H1 (cell line): ENCODE data around the gene TNS3. TPM values are rescaled to one million over a fixed set of nuclear protein-coding genes. Genes with fewer than 3 reads are reported as not detected.

Experiments
- CTCF ChIA-PET: fragments of 300-600 bp; sonication (Branson Sonifier 250); formaldehyde crosslinking; loops from one replicate; lab custom pipeline; 2021; ENCODE audit not compliant: partially characterized antibody; lab: Charles Lee
- POLR2A ChIA-PET: fragments of 300-600 bp; sonication (Branson Sonifier 250); formaldehyde crosslinking; loops from one replicate; lab custom pipeline; 2021; ENCODE audit warnings: inconsistent platforms; ENCODE audit not compliant: partially characterized antibody; lab: Charles Lee
- DNase-seq, 2 experiments: peaks; one replicate each; pipeline versions ENCODE4 v3.0.0 to v3.0.0-alpha.2; 2010 to 2022; ENCODE audit warnings: low spot score in 2 of 2, low read depth in 1 of 2, mixed read lengths in 1 of 2
- FAIRE-seq: peaks from 2 replicates; lab custom pipeline; 2011; peaks lifted over from hg19 to GRCh38; lab: Jason Lieb, UNC
- H2AFZ ChIP-seq: 2 replicates; pipeline ENCODE4 v1.8.1; 2012; ENCODE audit warnings: low read length, inconsistent platforms
- H2AK5ac ChIP-seq: 2 replicates; pipeline ENCODE4 v1.6.1; 2013; ENCODE audit warnings: low read depth, low read length
- H2BK120ac ChIP-seq: replicated peaks from 2 replicates; pipeline ENCODE3; 2013; ENCODE audit warnings: low read depth, low read length, inconsistent platforms
- H2BK12ac ChIP-seq: 2 replicates; pipeline ENCODE4 v1.6.1; 2013; ENCODE audit warnings: low read depth, low read length
- H2BK15ac ChIP-seq: 2 replicates; pipeline ENCODE4 v1.6.1; 2013; ENCODE audit warnings: low read length
- H2BK20ac ChIP-seq: 2 replicates; pipeline ENCODE4 v1.6.1; 2013; ENCODE audit warnings: low read length
- H2BK5ac ChIP-seq: 2 replicates; pipeline ENCODE4 v1.6.1; 2013; ENCODE audit warnings: low read depth, low read length
- H3K14ac ChIP-seq: 2 replicates; pipeline ENCODE4 v1.6.1; 2013; ENCODE audit warnings: inconsistent platforms; ENCODE audit not compliant: insufficient read length
- H3K18ac ChIP-seq: 2 replicates; pipeline ENCODE4 v1.6.1; 2013; ENCODE audit warnings: low read length; ENCODE audit errors: extremely low read depth
- H3K23ac ChIP-seq: 2 replicates; pipeline ENCODE4 v1.6.1; 2013; ENCODE audit warnings: inconsistent platforms; ENCODE audit not compliant: insufficient read length
- H3K23me2 ChIP-seq: 2 replicates; pipeline ENCODE4 v1.6.1; 2013; ENCODE audit warnings: low read depth, low read length
- H3K27ac ChIP-seq: 2 replicates; pipeline ENCODE4 v1.6.1; 2011; ENCODE audit warnings: low read depth, low read length, inconsistent platforms
- H3K27me3 ChIP-seq, 4 experiments: replicated peaks in 1 of 4; 1 replicate in 1 of 4; 2 replicates in 3 of 4; pipeline versions ENCODE4 v1.6.1 to v1.8.1; 2011 to 2013; ENCODE audit warnings: low read length in 3 of 4, mild to moderate bottlenecking in 3 of 4, inconsistent platforms in 2 of 4, mixed read lengths in 2 of 4, moderate library complexity in 1 of 4; ENCODE audit not compliant: control insufficient read depth in 3 of 4, insufficient read depth in 3 of 4; ENCODE audit errors: extremely low read depth in 1 of 4
- H3K36me3 ChIP-seq, 4 experiments: 2 replicates each; pipeline versions ENCODE4 v1.6.1 to v1.8.1; 2011 to 2013; ENCODE audit warnings: mild to moderate bottlenecking in 4 of 4, low read length in 3 of 4, moderate library complexity in 2 of 4, control low read depth in 1 of 4, inconsistent platforms in 1 of 4; ENCODE audit not compliant: insufficient read depth in 4 of 4, control insufficient read depth in 2 of 4
- H3K4ac ChIP-seq: replicated peaks from 2 replicates; pipeline ENCODE3; 2013; ENCODE audit warnings: low read length, low read depth, mixed read lengths, inconsistent platforms; ENCODE audit not compliant: insufficient read length
- H3K4me1 ChIP-seq, 4 experiments: replicated peaks in 1 of 4; 1 replicate in 1 of 4; 2 replicates in 3 of 4; pipeline versions ENCODE4 v1.6.1 to v1.8.1; 2011 to 2013; ENCODE audit warnings: low read length in 3 of 4, inconsistent platforms in 2 of 4, mixed read lengths in 1 of 4; ENCODE audit not compliant: insufficient read depth in 4 of 4, control insufficient read depth in 3 of 4
- H3K4me2 ChIP-seq, 2 experiments: 2 replicates each; pipeline versions ENCODE4 v1.6.1 to v1.8.1; 2011 to 2013; ENCODE audit warnings: low read depth in 2 of 2, low read length in 2 of 2, control low read depth in 1 of 2, inconsistent platforms in 1 of 2, mild to moderate bottlenecking in 1 of 2; ENCODE audit not compliant: insufficient read depth in 1 of 2
- H3K4me3 ChIP-seq, 4 experiments: fragments of 200-600, 300-600 bp in 1 of 4; sonication (generic), shearing (Covaris generic), sonication (Bioruptor Twin) in 1 of 4; 2 replicates each; pipeline versions ENCODE4 v1.5.1 to v1.8.1; 2011 to 2016; ENCODE audit warnings: low read length in 4 of 4, low read depth in 3 of 4, control low read depth in 2 of 4, inconsistent platforms in 2 of 4, mild to moderate bottlenecking in 2 of 4, mixed read lengths in 1 of 4, moderate library complexity in 1 of 4; ENCODE audit not compliant: insufficient read depth in 2 of 4; ENCODE audit errors: extremely low read depth in 1 of 4
- H3K56ac ChIP-seq: replicated peaks from 2 replicates; pipeline ENCODE3; 2013; ENCODE audit warnings: low read depth, mild to moderate bottlenecking, mixed read lengths, low read length, inconsistent platforms; ENCODE audit not compliant: insufficient read length
- H3K79me1 ChIP-seq: 2 replicates; pipeline ENCODE4 v1.6.1; 2013; ENCODE audit warnings: low read depth, low read length, control low read depth
- H3K79me2 ChIP-seq, 2 experiments: 2 replicates each; pipeline versions ENCODE4 v1.6.1 to v1.8.1; 2012 to 2013; ENCODE audit warnings: low read length in 2 of 2, mild to moderate bottlenecking in 2 of 2, inconsistent platforms in 1 of 2; ENCODE audit not compliant: insufficient read depth in 2 of 2, control insufficient read depth in 1 of 2
- H3K9ac ChIP-seq, 4 experiments: replicated peaks in 1 of 4; 1 replicate in 1 of 4; 2 replicates in 3 of 4; pipeline versions ENCODE4 v1.6.1 to v1.8.1; 2011 to 2013; ENCODE audit warnings: low read depth in 3 of 4, low read length in 3 of 4, control low read depth in 2 of 4, mild to moderate bottlenecking in 2 of 4, moderate library complexity in 2 of 4, inconsistent platforms in 1 of 4; ENCODE audit errors: extremely low read depth in 1 of 4
- H3K9me3 ChIP-seq, 2 experiments: 2 replicates each; pipeline versions ENCODE4 v1.6.1 to v1.8.1; 2012 to 2013; ENCODE audit warnings: mild to moderate bottlenecking in 2 of 2, moderate library complexity in 2 of 2, control low read depth in 1 of 2, inconsistent platforms in 1 of 2, low read depth in 1 of 2, low read length in 1 of 2, mixed read lengths in 1 of 2; ENCODE audit not compliant: insufficient read depth in 2 of 2
- H4K20me1 ChIP-seq, 2 experiments: replicated peaks in 1 of 2; 2 replicates each; pipeline versions ENCODE3 to v1.8.1; 2011 to 2013; ENCODE audit warnings: inconsistent platforms in 2 of 2, low read length in 2 of 2, mild to moderate bottlenecking in 1 of 2; ENCODE audit not compliant: insufficient read depth in 2 of 2, control insufficient read depth in 1 of 2
- H4K5ac ChIP-seq: 2 replicates; pipeline ENCODE4 v1.6.1; 2013; ENCODE audit warnings: low read length, low read depth, mixed read lengths, inconsistent platforms; ENCODE audit not compliant: insufficient read length
- H4K8ac ChIP-seq: 2 replicates; pipeline ENCODE4 v1.8.0; 2013; ENCODE audit warnings: mild to moderate bottlenecking, moderate library complexity, low read length, inconsistent platforms; ENCODE audit not compliant: insufficient read depth; ENCODE audit errors: extremely low read depth
- H4K91ac ChIP-seq: replicated peaks from 2 replicates; pipeline ENCODE3; 2013; ENCODE audit warnings: low read length, mixed read lengths, inconsistent platforms; ENCODE audit not compliant: insufficient read length
- WGBS, 2 experiments: shearing (Covaris generic) in 1 of 2; methylation state at CpG; one replicate each; pipeline versions ENCODE4 v1.1.6 to v1.1.7; 2013 to 2015; ENCODE audit warnings: low lambda C conversion rate in 2 of 2, mixed read lengths in 2 of 2, inconsistent platforms in 1 of 2, low coverage in 1 of 2, missing lambda C conversion rate in 1 of 2; ENCODE audit not compliant: insufficient replicate concordance in 2 of 2, insufficient coverage in 1 of 2, insufficient read length in 1 of 2; ENCODE audit errors: extremely low coverage in 1 of 2, missing lambda C conversion rate in 1 of 2; 5-methylcytosine and 5-hydroxymethylcytosine counted together
- polyA plus RNA-seq, 7 experiments: library from polyadenylated mRNA; depleted of rRNA in 3 of 7; stranded (reverse) in 5 of 7; unstranded in 2 of 7; fragments of >200 nt in 5 of 7; fragments of 200-250 nt in 2 of 7; gene quantifications; 1 replicate in 5 of 7; 2 replicates in 1 of 7; 4 replicates in 1 of 7; pipeline versions ENCODE4 v1.2.1 to v1.2.3, GENCODE V29; 2011 to 2013; ENCODE audit warnings: missing spikeins in 2 of 7, mixed read lengths in 2 of 7
- total RNA-seq: library from RNA; stranded (reverse); fragmentation: NEBNext Ultra II Directional; extraction: Animal tissue kit (Norgen Biotek cat#: 25700); gene quantifications from 2 replicates; pipeline ENCODE4 v1.2.1, GENCODE V29; 2021

TNS3 gene
- total and polyA plus RNA-seq, 2 of the 8 experiments (the other 6 are each of a cell fraction or from before 2014, with no cell fraction given): 11.9 to 24.2 TPM

GRCh38 chr7:47449810-47450590 lies 131.9 kb downstream of the TNS3 start:
- Histone ChIP-seq H3K27ac (no peak overlapping the region), H4K8ac (no peak overlapping the region), H2BK120ac (no peak overlapping the region), H2BK15ac (no peak overlapping the region), H3K79me2 (no peaks in the 10 kb centered on the region), H3K23me2 (no peaks in the 10 kb centered on the region), H2BK12ac (no peak overlapping the region), H4K20me1 (peaks cover 0 to 2% of the 10 kb centered on the region in 2 experiments), H3K9me3 (no peaks in the 10 kb centered on the region), H3K56ac (no peak overlapping the region), H4K91ac (no peak overlapping the region), H3K23ac (no peak overlapping the region), H3K4me2 (no peak overlapping the region), H2AFZ (no peak overlapping the region), H3K9ac (no peak overlapping the region), H3K27me3 (no peaks in the 10 kb centered on the region), H4K5ac (no peak overlapping the region), H3K4ac (no peak overlapping the region), H3K18ac (no peak overlapping the region), H3K36me3 (no peaks in the 10 kb centered on the region), H3K4me1 (peaks cover 0 to 21% (median 8%) of the 10 kb centered on the region in 4 experiments; a peak in 6 of 7 replicates), H2BK20ac (no peak overlapping the region), H2AK5ac (no peak overlapping the region), H3K4me3 (no peak overlapping the region), H3K14ac (no peak overlapping the region), H2BK5ac (no peak overlapping the region), H3K79me1 (peaks cover 2% of the 10 kb centered on the region; the same call in 1 of the 2 replicates)
- FAIRE-seq (no peak), DNase-seq (no peak)
- ChIA-PET CTCF (interaction anchor here (1.0 to 1.4 kb wide), 3 partner anchors 15 to 401 kb away, joined by 3 to 4 read pairs (median 3); no protein-coding TSS in a partner anchor), POLR2A (no interaction called here)
- WGBS, 2 experiments: 87% methylated on average over 11 of the region's 11 CpGs; no CpG with 5 or more reads in 1 of the 2 experiments
